Mesothelial cell of epicardium (in vitro differentiated cells): ENCODE data around the gene AGMO. TPM values are rescaled to one million over a fixed set of nuclear protein-coding genes. Genes with fewer than 3 reads are reported as not detected.
"Not testable (repeated sequence)": the region's sequence is repeated elsewhere in the genome, so short reads cannot be mapped to it uniquely, and the experiment has no call there.

Source experiments
- DNase-seq, 2 experiments: peaks; one replicate each; pipeline ENCODE4 v3.0.0; 2021; ENCODE audit warnings: low spot score in 2 of 2; ENCODE audit not compliant: unreplicated experiment in 2 of 2
- H3K27ac Mint-ChIP-seq: 2 replicates; pipeline ENCODE4 v1.8.0; 2021; ENCODE audit warnings: mixed read lengths
- H3K27me3 Mint-ChIP-seq: 2 replicates; pipeline ENCODE4 v1.8.0; 2021; ENCODE audit warnings: low read depth, mixed read lengths
- H3K36me3 Mint-ChIP-seq: 2 replicates; pipeline ENCODE4 v1.8.0; 2021; ENCODE audit warnings: mixed read lengths
- H3K4me1 Mint-ChIP-seq: 2 replicates; pipeline ENCODE4 v1.8.0; 2021; ENCODE audit warnings: mixed read lengths
- H3K4me3 Mint-ChIP-seq: 2 replicates; pipeline ENCODE4 v1.8.0; 2021; ENCODE audit warnings: mild to moderate bottlenecking, moderate library complexity, mixed read lengths
- H3K9me3 Mint-ChIP-seq: 2 replicates; pipeline ENCODE4 v1.8.0; 2021; ENCODE audit warnings: mixed read lengths
- CTCF ChIP-seq: fragments of 200-600 bp; sonication (generic); IDR thresholded peaks from one replicate; pipeline ENCODE4 v1.5.0; 2021; ENCODE audit warnings: antibody characterized with exemption; ENCODE audit not compliant: unreplicated experiment
- total RNA-seq: library from RNA; stranded (reverse); gene quantifications from 3 replicates; pipeline ENCODE4 v1.2.1, GENCODE V29; 2021

AGMO gene
- total RNA-seq, 1 donor from 2014 or later, result 1.0 TPM

- H3K4me1 Mint-ChIP-seq, result no peaks in the 10 kb centered on the region
- no peak for DNase-seq
- no peaks in the 10 kb centered on the region for H3K27me3 Mint-ChIP-seq
- no peak overlapping the region for H3K4me3 Mint-ChIP-seq
- H3K9me3 Mint-ChIP-seq, result peaks cover 9% of the 10 kb centered on the region
- TF ChIP-seq CTCF, result no peak
- H3K27ac Mint-ChIP-seq, result no peak overlapping the region
- H3K36me3 Mint-ChIP-seq, result no peaks in the 10 kb centered on the region
These were observed 253.0 kb downstream of the AGMO start for GRCh38 chr7:15308821-15309220.

- no peak for TF ChIP-seq CTCF
- no peaks in the 10 kb centered on the region for H3K36me3 Mint-ChIP-seq
- H3K27ac Mint-ChIP-seq, result no peak overlapping the region
- H3K4me3 Mint-ChIP-seq, result no peak overlapping the region
- no peaks in the 10 kb centered on the region for H3K4me1 Mint-ChIP-seq
- no peaks in the 10 kb centered on the region for H3K27me3 Mint-ChIP-seq
- DNase-seq, result no peak
- H3K9me3 Mint-ChIP-seq, result peaks cover 4% of the 10 kb centered on the region
These were observed 255.5 kb downstream of the AGMO start for GRCh38 chr7:15306296-15306695.

- H3K4me3 Mint-ChIP-seq, result no peak overlapping the region
- no peaks in the 10 kb centered on the region for H3K27me3 Mint-ChIP-seq
- DNase-seq, result peak in 1 of 2 experiments; percentile 42
- TF ChIP-seq CTCF, result peak; percentile 78
- H3K4me1 Mint-ChIP-seq, result no peaks in the 10 kb centered on the region
- H3K36me3 Mint-ChIP-seq, result no peaks in the 10 kb centered on the region
- H3K27ac Mint-ChIP-seq, result no peak overlapping the region
- no peaks in the 10 kb centered on the region for H3K9me3 Mint-ChIP-seq
These were observed 256.7 kb downstream of the AGMO start for GRCh38 chr7:15305002-15305600.

- H3K4me3 Mint-ChIP-seq, result no peak overlapping the region
- no peak for DNase-seq
- H3K27me3 Mint-ChIP-seq, result no peaks in the 10 kb centered on the region
- H3K36me3 Mint-ChIP-seq, result no peaks in the 10 kb centered on the region
- TF ChIP-seq CTCF, result no peak
- no peak overlapping the region for H3K27ac Mint-ChIP-seq
- no peaks in the 10 kb centered on the region for H3K4me1 Mint-ChIP-seq
- no peaks in the 10 kb centered on the region for H3K9me3 Mint-ChIP-seq
These were observed 258.5 kb downstream of the AGMO start for GRCh38 chr7:15303357-15303756.

GRCh38 chr7:15300986-15301385 is 260.8 kb downstream of the AGMO start:
- H3K27me3 Mint-ChIP-seq, H3K9me3 Mint-ChIP-seq, H3K27ac Mint-ChIP-seq, DNase-seq, H3K4me3 Mint-ChIP-seq, H3K4me1 Mint-ChIP-seq, H3K36me3 Mint-ChIP-seq: not testable (repeated sequence)

GRCh38 chr7:15292138-15292537 is 269.7 kb downstream of the AGMO start:
- no peaks in the 10 kb centered on the region for H3K4me1 Mint-ChIP-seq
- no peaks in the 10 kb centered on the region for H3K9me3 Mint-ChIP-seq
- H3K27ac Mint-ChIP-seq, result no peak overlapping the region
- no peak overlapping the region for H3K4me3 Mint-ChIP-seq
- DNase-seq, result no peak
- H3K27me3 Mint-ChIP-seq, result no peaks in the 10 kb centered on the region
- no peak for TF ChIP-seq CTCF
- H3K36me3 Mint-ChIP-seq, result no peaks in the 10 kb centered on the region
